Measurements from ENCODE around the gene INVS. TPM values are rescaled to one million over a fixed set of nuclear protein-coding genes. Genes with fewer than 3 reads are reported as not detected.
"Not testable (repeated sequence)": the region's sequence is repeated elsewhere in the genome, so short reads cannot be mapped to it uniquely, and the experiment has no call there.

Gene INVS
- total and polyA plus RNA-seq, 2 donors: 5.0 to 11.7 TPM

DNA sequence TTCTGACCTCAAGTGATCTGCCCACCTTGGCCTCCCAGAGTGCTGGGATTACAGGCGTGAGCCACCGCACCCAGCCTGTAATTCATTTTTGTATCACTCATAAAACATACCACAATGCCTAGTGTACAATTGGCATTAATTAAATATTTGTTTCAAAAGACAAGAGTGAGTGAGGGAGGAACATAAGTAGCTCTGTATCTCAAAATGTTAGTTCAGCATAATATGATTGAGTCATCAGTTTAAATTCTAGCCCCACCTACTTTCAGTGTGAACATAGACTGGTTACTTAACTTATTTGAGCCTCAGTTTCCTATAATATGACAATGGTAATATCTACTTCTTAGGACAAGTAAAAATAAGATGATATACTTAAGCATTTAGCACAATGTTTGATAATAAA is 26.9 kb downstream of the INVS start:
- Histone ChIP-seq H3K9me3 (ENCODE audit: control insufficient read depth in 2 of 2, insufficient read depth in 1 of 2, low read length in 1 of 2) (no peaks in the 10 kb centered on the region), H3K4me1 (ENCODE audit: control insufficient read depth in 2 of 2, insufficient read depth in 2 of 2, low read length in 2 of 2) (no peaks in the 10 kb centered on the region), H3K36me3 (ENCODE audit: control insufficient read depth in 2 of 2, insufficient read depth in 2 of 2, low read length in 1 of 2) (peaks cover 0 to 4% of the 10 kb centered on the region in 2 donors), H3K27me3 (ENCODE audit: control insufficient read depth in 2 of 2, insufficient read depth in 1 of 2, low read length in 1 of 2) (no peaks in the 10 kb centered on the region), H3K27ac (ENCODE audit: low read depth in 1 of 2, low read length in 1 of 2) (no peak overlapping the region), H3K4me3 (ENCODE audit: low read length in 2 of 2) (no peak overlapping the region)
- no peak for DNase-seq (ENCODE audit: low read depth in 6 of 9, low spot score in 9 of 9)
- WGBS: 98% methylated on average over 2 of the region's 2 CpGs

DNA sequence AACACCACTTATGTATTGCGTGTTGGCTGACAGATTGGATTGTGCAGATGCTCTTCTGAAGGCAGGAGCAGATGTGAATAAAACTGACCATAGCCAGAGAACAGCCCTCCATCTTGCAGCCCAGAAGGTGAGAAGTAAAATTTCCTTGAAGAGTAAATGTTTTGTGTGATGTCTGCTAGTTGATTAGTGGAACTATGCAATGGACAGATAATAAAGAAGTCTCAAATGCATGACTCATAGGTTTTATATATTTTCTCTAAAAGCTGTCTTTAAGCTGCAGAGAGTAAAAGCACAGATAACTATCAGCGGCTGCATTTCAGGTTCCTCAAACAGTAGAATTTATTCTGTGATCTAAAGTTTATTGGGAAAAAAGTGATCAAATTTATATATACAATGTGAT is 27.4 kb downstream of the INVS start:
- no peak for DNase-seq (ENCODE audit: low read depth in 6 of 9, low spot score in 9 of 9)
- H3K27me3 ChIP-seq (ENCODE audit: control insufficient read depth in 2 of 2, insufficient read depth in 1 of 2, low read length in 1 of 2): no peaks in the 10 kb centered on the region
- H3K4me3 ChIP-seq (ENCODE audit: low read length in 2 of 2): no peak overlapping the region
- H3K9me3 ChIP-seq (ENCODE audit: control insufficient read depth in 2 of 2, insufficient read depth in 1 of 2, low read length in 1 of 2): no peaks in the 10 kb centered on the region
- WGBS: over 99% methylated on average over 2 of the region's 2 CpGs
- H3K27ac ChIP-seq (ENCODE audit: low read depth in 1 of 2, low read length in 1 of 2): no peak overlapping the region
- peaks cover 0 to 4% of the 10 kb centered on the region in 2 donors for H3K36me3 ChIP-seq (ENCODE audit: control insufficient read depth in 2 of 2, insufficient read depth in 2 of 2, low read length in 1 of 2)
- H3K4me1 ChIP-seq (ENCODE audit: control insufficient read depth in 2 of 2, insufficient read depth in 2 of 2, low read length in 2 of 2): no peaks in the 10 kb centered on the region

DNA sequence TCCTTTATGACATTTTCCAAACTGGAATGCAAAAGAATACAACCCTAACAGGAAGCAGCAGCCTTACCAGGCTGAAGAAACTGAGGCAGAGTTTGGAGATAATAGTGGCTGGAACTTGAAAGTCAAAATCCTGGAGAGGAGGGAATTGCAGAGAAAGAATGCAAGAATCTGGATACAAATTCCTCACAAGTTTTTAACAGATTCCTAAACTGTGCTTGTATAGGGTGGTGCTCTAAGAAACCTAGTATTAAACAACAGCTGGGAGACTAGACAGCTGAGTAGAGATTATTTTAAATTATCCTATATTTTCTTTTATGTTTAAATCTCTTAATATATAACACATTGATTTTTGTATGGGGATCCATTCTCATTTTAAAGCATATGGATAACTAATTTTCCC is 30.7 kb downstream of the INVS start:
- Histone ChIP-seq H3K27ac (ENCODE audit: low read depth in 1 of 2, low read length in 1 of 2) (no peak overlapping the region), H3K36me3 (ENCODE audit: control insufficient read depth in 2 of 2, insufficient read depth in 2 of 2, low read length in 1 of 2) (peaks cover 0 to 4% of the 10 kb centered on the region in 2 donors), H3K4me3 (ENCODE audit: low read length in 2 of 2) (no peak overlapping the region), H3K9me3 (ENCODE audit: control insufficient read depth in 2 of 2, insufficient read depth in 1 of 2, low read length in 1 of 2) (no peaks in the 10 kb centered on the region), H3K4me1 (ENCODE audit: control insufficient read depth in 2 of 2, insufficient read depth in 2 of 2, low read length in 2 of 2) (no peaks in the 10 kb centered on the region), H3K27me3 (ENCODE audit: control insufficient read depth in 2 of 2, insufficient read depth in 1 of 2, low read length in 1 of 2) (no peaks in the 10 kb centered on the region)
- no peak for DNase-seq (ENCODE audit: low read depth in 6 of 9, low spot score in 9 of 9)

DNA sequence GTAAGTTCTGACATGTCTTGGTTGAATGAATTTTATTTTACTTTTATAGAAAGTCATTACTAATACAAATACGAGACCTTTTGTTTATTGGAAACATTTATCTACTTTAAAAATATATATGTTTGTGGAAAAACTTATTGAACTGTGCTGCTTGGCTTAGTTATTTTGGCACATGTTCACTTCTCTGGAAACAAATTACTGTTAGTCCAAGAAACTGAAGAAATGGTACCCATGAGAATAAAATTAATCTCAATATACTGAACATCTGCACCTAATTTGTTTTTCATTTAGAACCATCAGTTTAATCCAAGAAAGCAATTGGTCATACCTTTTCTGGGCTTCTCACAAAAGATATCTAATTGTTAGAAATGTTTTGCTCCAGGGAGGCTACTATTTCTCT is 32.2 kb downstream of the INVS start:
- Histone ChIP-seq H3K27me3 (ENCODE audit: control insufficient read depth in 2 of 2, insufficient read depth in 1 of 2, low read length in 1 of 2) (no peaks in the 10 kb centered on the region), H3K4me1 (ENCODE audit: control insufficient read depth in 2 of 2, insufficient read depth in 2 of 2, low read length in 2 of 2) (no peaks in the 10 kb centered on the region), H3K27ac (ENCODE audit: low read depth in 1 of 2, low read length in 1 of 2) (no peak overlapping the region), H3K36me3 (ENCODE audit: control insufficient read depth in 2 of 2, insufficient read depth in 2 of 2, low read length in 1 of 2) (peaks cover 0 to 4% of the 10 kb centered on the region in 2 donors), H3K9me3 (ENCODE audit: control insufficient read depth in 2 of 2, insufficient read depth in 1 of 2, low read length in 1 of 2) (no peaks in the 10 kb centered on the region), H3K4me3 (ENCODE audit: low read length in 2 of 2) (no peak overlapping the region)
- DNase-seq (ENCODE audit: low read depth in 6 of 9, low spot score in 9 of 9): no peak
- WGBS: 97% methylated on average over 1 of the region's 1 CpG

DNA sequence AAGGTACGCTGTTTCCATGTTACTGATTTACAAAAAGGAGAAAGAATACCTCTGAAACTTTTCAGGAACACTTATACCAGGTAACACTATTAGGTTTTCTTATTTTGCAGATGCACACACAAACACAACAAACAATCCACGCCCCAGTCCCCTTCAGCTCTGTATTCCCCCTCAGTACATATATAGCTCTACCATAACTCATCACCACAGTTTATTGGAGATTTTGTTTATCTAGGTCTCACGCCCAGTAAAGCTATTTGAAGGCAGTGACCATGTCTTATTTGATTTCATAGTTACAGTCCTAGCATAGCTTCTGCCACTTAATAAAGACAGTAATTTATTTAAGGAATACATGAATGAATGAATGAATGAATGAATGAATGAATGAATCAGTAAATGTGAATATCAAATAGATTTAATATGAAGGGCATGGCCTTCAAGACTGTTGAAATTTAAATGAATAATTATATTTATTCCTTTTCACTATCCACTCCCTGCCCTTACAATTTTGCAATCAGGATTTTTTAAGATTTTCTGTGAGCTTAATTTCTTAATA is 32.9 kb downstream of the INVS start:
- Histone ChIP-seq H3K4me1 (ENCODE audit: control insufficient read depth in 2 of 2, insufficient read depth in 2 of 2, low read length in 2 of 2) (no peaks in the 10 kb centered on the region), H3K27me3 (ENCODE audit: control insufficient read depth in 2 of 2, insufficient read depth in 1 of 2, low read length in 1 of 2) (no peaks in the 10 kb centered on the region), H3K27ac (ENCODE audit: low read depth in 1 of 2, low read length in 1 of 2) (no peak overlapping the region), H3K4me3 (ENCODE audit: low read length in 2 of 2) (no peak overlapping the region), H3K9me3 (ENCODE audit: control insufficient read depth in 2 of 2, insufficient read depth in 1 of 2, low read length in 1 of 2) (no peaks in the 10 kb centered on the region), H3K36me3 (ENCODE audit: control insufficient read depth in 2 of 2, insufficient read depth in 2 of 2, low read length in 1 of 2) (peaks cover 0 to 4% of the 10 kb centered on the region in 2 donors)
- DNase-seq (ENCODE audit: low read depth in 6 of 9, low spot score in 9 of 9): no peak
- WGBS: 100% methylated on average over 3 of the region's 3 CpGs

DNA sequence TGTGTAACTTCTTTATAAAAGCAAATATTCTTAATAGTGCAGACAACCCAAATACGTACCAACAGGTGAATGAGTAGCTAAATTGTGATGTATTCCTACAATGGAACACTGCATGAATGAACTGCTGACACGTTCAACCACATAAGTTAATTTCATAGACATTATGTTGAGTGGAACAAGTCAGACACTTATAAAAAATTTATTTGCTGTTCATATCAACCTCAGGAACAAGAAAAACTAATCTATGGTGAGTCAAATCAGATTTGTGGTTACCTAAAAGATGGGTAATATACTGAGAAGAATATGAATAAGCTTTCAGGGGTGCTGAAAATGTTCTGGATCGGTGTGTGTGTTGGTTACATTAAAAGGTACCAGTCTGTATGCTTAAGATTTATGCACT is 35.7 kb downstream of the INVS start:
- H3K9me3 ChIP-seq (ENCODE audit: control insufficient read depth in 2 of 2, insufficient read depth in 1 of 2, low read length in 1 of 2): no peaks in the 10 kb centered on the region
- peaks cover 0 to 1% of the 10 kb centered on the region in 2 donors for H3K36me3 ChIP-seq (ENCODE audit: control insufficient read depth in 2 of 2, insufficient read depth in 2 of 2, low read length in 1 of 2)
- WGBS: 80% methylated on average over 3 of the region's 3 CpGs
- H3K27me3 ChIP-seq (ENCODE audit: control insufficient read depth in 2 of 2, insufficient read depth in 1 of 2, low read length in 1 of 2): no peaks in the 10 kb centered on the region
- H3K4me3 ChIP-seq (ENCODE audit: low read length in 2 of 2): no peak overlapping the region
- no peak overlapping the region for H3K27ac ChIP-seq (ENCODE audit: low read depth in 1 of 2, low read length in 1 of 2)
- DNase-seq (ENCODE audit: low read depth in 6 of 9, low spot score in 9 of 9): no peak
- no peaks in the 10 kb centered on the region for H3K4me1 ChIP-seq (ENCODE audit: control insufficient read depth in 2 of 2, insufficient read depth in 2 of 2, low read length in 2 of 2)

DNA sequence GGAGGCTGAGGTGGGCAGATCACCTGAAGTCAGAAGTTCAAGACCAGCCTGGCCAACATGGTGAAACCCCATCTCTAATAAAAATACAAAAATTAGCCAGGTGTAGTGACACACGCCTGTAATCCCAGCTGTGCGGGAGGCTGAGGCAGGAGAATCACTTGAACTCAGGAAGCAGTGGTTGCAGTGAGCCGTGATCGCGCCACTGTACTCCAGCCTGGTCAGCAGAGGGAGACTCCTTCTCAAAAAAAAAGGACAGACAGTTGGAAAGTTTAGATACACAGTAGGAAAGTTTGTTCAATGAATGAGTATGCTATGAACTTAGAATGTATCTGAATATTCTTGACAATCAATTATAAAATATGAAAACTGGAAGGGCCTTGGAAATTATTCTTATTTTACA is 37.8 kb downstream of the INVS start:
- H3K27me3 ChIP-seq (ENCODE audit: control insufficient read depth in 2 of 2, insufficient read depth in 1 of 2, low read length in 1 of 2); H3K9me3 ChIP-seq (ENCODE audit: control insufficient read depth in 2 of 2, insufficient read depth in 1 of 2, low read length in 1 of 2); H3K4me3 ChIP-seq (ENCODE audit: low read length in 2 of 2); H3K36me3 ChIP-seq (ENCODE audit: control insufficient read depth in 2 of 2, insufficient read depth in 2 of 2, low read length in 1 of 2); H3K27ac ChIP-seq (ENCODE audit: low read depth in 1 of 2, low read length in 1 of 2); DNase-seq (ENCODE audit: low read depth in 6 of 9, low spot score in 9 of 9); H3K4me1 ChIP-seq (ENCODE audit: control insufficient read depth in 2 of 2, insufficient read depth in 2 of 2, low read length in 2 of 2): not testable (repeated sequence)
- 97% methylated on average over 5 of the region's 5 CpGs for WGBS

DNA sequence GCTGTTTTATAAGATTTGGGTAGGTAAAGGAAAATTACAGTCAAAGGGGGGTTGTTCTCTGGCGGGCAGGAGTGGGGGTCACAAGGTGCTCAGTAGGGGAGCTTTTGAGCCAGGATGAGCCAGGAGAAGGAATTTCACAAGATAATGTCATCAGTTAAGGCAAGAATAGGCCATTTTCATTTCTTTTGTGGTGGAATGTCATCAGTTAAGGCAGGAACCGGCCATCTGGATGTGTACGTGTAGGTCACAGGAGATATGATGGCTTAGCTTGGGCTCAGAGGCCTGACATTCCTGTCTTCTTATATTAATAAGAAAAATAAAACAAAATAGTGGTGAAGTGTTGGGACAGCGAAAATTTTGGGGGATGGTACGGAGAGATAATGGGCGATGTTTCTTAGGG is 41.3 kb downstream of the INVS start:
- not testable (repeated sequence) for H3K4me3 ChIP-seq (ENCODE audit: low read length in 2 of 2); DNase-seq (ENCODE audit: low read depth in 6 of 9, low spot score in 9 of 9); H3K27me3 ChIP-seq (ENCODE audit: control insufficient read depth in 2 of 2, insufficient read depth in 1 of 2, low read length in 1 of 2); H3K27ac ChIP-seq (ENCODE audit: low read depth in 1 of 2, low read length in 1 of 2); H3K4me1 ChIP-seq (ENCODE audit: control insufficient read depth in 2 of 2, insufficient read depth in 2 of 2, low read length in 2 of 2); H3K36me3 ChIP-seq (ENCODE audit: control insufficient read depth in 2 of 2, insufficient read depth in 2 of 2, low read length in 1 of 2); H3K9me3 ChIP-seq (ENCODE audit: control insufficient read depth in 2 of 2, insufficient read depth in 1 of 2, low read length in 1 of 2)
- WGBS: 98% methylated on average over 6 of the region's 6 CpGs

DNA sequence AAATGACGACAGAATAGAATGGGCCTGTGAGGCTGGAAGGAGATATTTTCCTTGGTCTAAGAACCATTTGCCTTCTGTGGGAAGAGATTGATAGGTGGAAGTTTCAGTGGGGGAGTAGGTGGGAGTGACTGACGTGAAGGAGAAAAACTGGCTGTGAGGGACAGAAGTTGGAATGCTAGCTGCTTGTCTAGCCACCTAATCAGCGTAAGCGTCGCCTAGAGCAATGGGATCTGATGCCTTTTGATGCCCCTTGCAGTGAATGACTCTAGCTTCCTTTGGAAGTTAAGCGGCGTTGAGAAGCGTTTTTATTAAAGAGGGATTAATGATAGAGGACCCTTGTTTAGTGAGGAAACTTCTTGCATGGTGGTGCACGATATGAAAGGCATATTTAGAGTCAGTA is 42.8 kb downstream of the INVS start:
- not testable (repeated sequence) for DNase-seq (ENCODE audit: low read depth in 6 of 9, low spot score in 9 of 9); H3K27me3 ChIP-seq (ENCODE audit: control insufficient read depth in 2 of 2, insufficient read depth in 1 of 2, low read length in 1 of 2); H3K4me1 ChIP-seq (ENCODE audit: control insufficient read depth in 2 of 2, insufficient read depth in 2 of 2, low read length in 2 of 2); H3K4me3 ChIP-seq (ENCODE audit: low read length in 2 of 2); H3K9me3 ChIP-seq (ENCODE audit: control insufficient read depth in 2 of 2, insufficient read depth in 1 of 2, low read length in 1 of 2); H3K36me3 ChIP-seq (ENCODE audit: control insufficient read depth in 2 of 2, insufficient read depth in 2 of 2, low read length in 1 of 2); H3K27ac ChIP-seq (ENCODE audit: low read depth in 1 of 2, low read length in 1 of 2)
- WGBS: 98% methylated on average over 9 of the region's 9 CpGs
